HG03565 (cell line): ENCODE measurements around the gene APBA2.

ENCODE experiments used
- ATAC-seq: cut with Tn5 transposase; IDR thresholded peaks from one replicate; pipeline ENCODE4 v1.9.1; 2021; ENCODE audit warnings: mild to moderate bottlenecking, moderate library complexity; ENCODE audit not compliant: unreplicated experiment

Gene APBA2

GRCh38 chr15:28980709-28981350 is 95.1 kb downstream of the APBA2 start:
- no peak for ATAC-seq

- ATAC-seq = no peak
Measured at GRCh38 chr15:28981351-28981720, 95.6 kb downstream of the APBA2 start.

GRCh38 chr15:28981921-28982320 is 96.1 kb downstream of the APBA2 start:
- no peak for ATAC-seq

- no peak for ATAC-seq
Measured at GRCh38 chr15:28982886-28983285, 97.1 kb downstream of the APBA2 start.

- no peak for ATAC-seq
Measured at GRCh38 chr15:28983432-28984311, 97.9 kb downstream of the APBA2 start.

GRCh38 chr15:28984421-28985315 is 98.9 kb downstream of the APBA2 start:
- ATAC-seq = no peak

- ATAC-seq = no peak
Measured at GRCh38 chr15:28985316-28985645, 99.5 kb downstream of the APBA2 start.

- no peak for ATAC-seq
Measured at GRCh38 chr15:28985691-28986090, 99.9 kb downstream of the APBA2 start.

GRCh38 chr15:28986108-28986507 is 100.3 kb downstream of the APBA2 start:
- ATAC-seq = no peak

- no peak for ATAC-seq
Measured at GRCh38 chr15:28986726-28987125, 101.0 kb downstream of the APBA2 start.

GRCh38 chr15:28987337-28987736 is 101.6 kb downstream of the APBA2 start:
- no peak for ATAC-seq

GRCh38 chr15:28989239-28989830 is 103.6 kb downstream of the APBA2 start:
- ATAC-seq = no peak

GRCh38 chr15:28989896-28990295 is 104.1 kb downstream of the APBA2 start:
- ATAC-seq = no peak

GRCh38 chr15:28990390-28990789 is 104.6 kb downstream of the APBA2 start:
- no peak for ATAC-seq

- no peak for ATAC-seq
Measured at GRCh38 chr15:28991236-28992171, 105.7 kb downstream of the APBA2 start.

GRCh38 chr15:28992336-28992864 is 106.6 kb downstream of the APBA2 start:
- no peak for ATAC-seq

GRCh38 chr15:28993051-28993719 is 107.4 kb downstream of the APBA2 start:
- ATAC-seq = no peak

GRCh38 chr15:28993720-28994053 is 107.9 kb downstream of the APBA2 start:
- no peak for ATAC-seq

GRCh38 chr15:28994142-28994830 is 108.5 kb downstream of the APBA2 start:
- ATAC-seq = no peak
